Thyroid gland (tissue), 4 donors: ENCODE data around the gene C20orf202.

Source experiments
- CTCF ChIP-seq, 6 experiments: fragments of 200-600 bp in 3 of 6; fragments of 450-650 bp in 3 of 6; sonication (generic) in 3 of 6; IDR thresholded peaks; one replicate each; pipeline ENCODE4 v1.5.1; 2016 to 2019; ENCODE audit warnings: antibody characterized with exemption in 6 of 6, mild to moderate bottlenecking in 2 of 6, inconsistent platforms in 1 of 6, moderate library complexity in 1 of 6
- POLR2A ChIP-seq, 2 donors: fragments of 450-650 bp; IDR thresholded peaks; one replicate each; pipeline ENCODE4 v1.6.1; 2017; ENCODE audit warnings: antibody characterized with exemption in 2 of 2, mild to moderate bottlenecking in 2 of 2, moderate library complexity in 1 of 2

- TF ChIP-seq CTCF (IDR thresholded peaks at IDR 0.05) (no peak), POLR2A (IDR thresholded peaks at IDR 0.05) (no peak)
These were observed 16.8 kb upstream of the C20orf202 start for GRCh38 chr20:1186367-1186991.
